Measurements from ENCODE around the gene SLU7. TPM values are rescaled to one million over a fixed set of nuclear protein-coding genes. Genes with fewer than 3 reads are reported as not detected.

SLU7 gene
- total RNA-seq, 1 experiment from 2014 or later = 56.9 TPM

DNA sequence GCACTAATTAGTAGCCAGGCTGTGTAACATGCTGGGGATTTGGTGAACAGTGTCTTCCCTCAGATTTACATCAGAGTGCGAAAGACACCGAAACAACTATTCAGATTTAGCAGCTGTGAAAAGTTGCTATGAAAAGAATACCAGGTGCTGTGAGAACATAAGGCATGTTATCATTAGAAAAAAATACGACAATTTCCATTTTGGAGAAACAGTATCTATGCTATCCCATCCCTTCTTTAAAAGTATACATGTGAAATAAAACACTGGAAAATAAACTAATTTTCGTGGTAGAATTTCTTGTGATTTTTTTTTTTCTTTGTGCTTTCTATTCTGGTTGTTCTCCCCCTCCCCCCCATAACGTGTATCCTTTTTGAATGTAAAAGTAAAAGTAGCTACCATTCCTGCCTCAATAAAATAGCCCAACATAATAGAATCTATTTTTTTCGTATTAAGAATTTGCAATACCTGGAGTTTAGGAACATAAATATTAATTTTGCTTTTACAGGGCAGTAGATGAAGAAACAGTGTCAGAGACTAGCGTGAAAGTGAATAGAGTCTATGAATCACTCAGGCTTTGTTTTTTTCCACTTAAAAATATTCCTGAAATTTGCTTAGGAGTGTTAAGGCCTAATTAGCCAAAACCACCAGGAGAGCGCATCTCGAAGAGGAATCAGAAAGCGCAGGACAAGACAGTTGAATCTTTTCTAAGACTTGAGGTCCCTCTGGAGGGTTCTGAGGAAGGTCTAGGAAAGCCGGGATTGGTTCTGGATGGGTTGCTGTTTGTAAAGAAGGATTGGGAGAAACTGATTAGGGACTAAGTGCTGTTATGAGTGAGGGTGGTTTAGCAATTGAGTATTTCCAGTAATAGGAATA is 813 bp upstream of the SLU7 start:
- no peak for DNase-seq (ENCODE audit: low read depth)

DNA sequence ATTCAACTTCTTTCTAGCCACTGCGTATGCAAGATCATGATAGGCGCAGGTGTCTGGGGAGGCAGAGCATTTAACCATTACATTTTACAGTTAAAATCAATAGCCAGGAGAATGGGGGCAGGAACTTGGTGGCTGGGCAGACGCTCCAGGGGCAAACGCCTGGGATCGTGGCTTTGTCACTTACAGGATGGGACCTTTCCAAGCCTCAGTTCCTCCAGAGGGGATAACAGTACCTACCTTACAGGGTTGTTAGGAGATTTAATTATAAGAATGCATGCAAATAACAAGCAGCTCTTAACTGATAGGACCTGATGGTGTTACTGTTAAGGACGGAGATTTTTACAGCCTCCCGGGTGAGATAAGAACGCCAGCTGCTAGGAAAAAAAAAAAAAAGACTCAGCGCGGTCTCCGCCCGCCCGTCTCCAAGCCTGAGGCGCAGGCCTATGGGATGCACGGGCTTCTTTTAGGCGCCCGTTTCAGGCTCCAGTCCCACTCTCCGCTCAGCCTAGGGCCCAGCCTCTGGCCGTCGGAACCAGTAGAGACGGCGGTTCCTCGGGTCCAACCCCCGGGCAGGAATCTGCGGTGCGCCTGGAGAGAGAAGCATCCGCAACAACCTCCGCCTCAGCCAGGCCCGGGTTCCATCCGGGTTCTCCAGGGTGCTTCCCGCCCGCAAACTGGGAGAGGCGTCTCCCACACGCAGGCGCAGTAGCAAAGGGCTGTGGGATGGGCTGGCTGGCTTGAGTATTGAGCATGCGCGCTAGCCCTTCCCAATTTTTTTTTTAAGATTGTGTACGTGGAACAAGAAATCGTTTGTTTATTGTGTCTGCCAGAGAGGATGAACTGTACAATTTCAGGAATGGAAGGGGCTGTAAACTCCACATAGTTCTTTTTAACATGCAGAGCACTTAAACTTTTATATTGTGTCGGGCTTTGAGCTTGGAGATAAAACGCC is 19.2 kb downstream of the SLU7 start, which contains the start of gene FAM200C:
Gene FAM200C, minus strand, starts transcription at position 653 of the 952 bp plus-strand sequence. CDS start 4,564 bp downstream, outside the sequence.
- DNase-seq (ENCODE audit: low read depth) = peak; percentile 94

DNA sequence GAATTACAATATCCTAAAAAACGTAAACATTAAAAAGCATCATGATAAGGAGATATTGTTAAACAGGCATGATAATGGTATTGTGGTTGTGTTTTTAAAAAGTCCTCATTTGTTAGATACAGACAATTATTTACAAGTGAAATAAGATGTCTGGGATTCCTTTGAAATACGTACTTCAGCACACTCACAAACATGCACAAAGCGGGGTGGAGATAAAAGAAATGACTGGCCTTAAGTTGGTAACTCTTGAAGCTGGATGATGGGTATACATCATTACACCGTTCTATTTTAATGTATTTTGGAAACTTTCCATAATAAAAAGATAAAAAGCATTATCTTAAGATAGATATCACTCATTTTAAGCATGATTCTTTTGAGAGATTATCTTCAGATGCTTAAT is 20.1 kb downstream of the SLU7 start:
- peak; percentile 22 for DNase-seq (ENCODE audit: low read depth)

DNA sequence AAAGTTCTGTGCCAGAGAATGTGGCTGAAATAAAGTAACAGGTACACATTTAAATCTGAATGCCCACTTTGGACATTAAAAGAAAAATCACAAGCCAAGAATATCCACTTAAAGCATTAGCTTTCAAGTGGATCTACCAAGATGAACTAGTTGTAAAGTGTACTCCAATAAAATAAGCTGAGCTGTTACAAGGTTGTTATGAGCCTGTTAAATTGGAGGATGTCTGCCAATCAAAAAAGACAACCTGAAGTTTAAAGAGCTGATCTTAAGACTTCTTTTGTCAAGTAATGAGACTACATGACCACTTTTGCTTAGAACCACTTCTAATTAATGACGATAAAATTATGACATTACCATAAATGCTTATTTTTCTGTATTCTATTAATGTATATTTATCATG is 21.4 kb downstream of the SLU7 start:
- DNase-seq (ENCODE audit: low read depth) = no peak

DNA sequence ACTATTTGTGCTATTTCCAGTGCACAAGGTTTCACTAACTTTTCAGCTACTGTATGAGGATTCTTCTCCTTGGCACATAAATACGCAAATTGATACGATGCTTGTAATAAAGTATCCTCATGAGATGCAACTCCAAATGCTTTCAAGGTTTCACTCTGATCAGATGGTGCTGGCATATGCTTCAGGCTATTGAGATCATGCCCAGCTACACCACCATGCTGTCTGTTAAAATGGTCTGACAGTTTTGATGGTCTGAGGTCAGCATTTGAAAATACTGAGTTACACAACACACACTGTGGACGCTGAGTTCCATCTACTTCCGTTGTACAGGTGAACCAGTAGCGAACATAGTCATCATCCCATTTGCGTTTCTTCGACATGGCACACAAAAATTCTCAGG is 23.8 kb downstream of the SLU7 start:
- no peak for DNase-seq (ENCODE audit: low read depth)

DNA sequence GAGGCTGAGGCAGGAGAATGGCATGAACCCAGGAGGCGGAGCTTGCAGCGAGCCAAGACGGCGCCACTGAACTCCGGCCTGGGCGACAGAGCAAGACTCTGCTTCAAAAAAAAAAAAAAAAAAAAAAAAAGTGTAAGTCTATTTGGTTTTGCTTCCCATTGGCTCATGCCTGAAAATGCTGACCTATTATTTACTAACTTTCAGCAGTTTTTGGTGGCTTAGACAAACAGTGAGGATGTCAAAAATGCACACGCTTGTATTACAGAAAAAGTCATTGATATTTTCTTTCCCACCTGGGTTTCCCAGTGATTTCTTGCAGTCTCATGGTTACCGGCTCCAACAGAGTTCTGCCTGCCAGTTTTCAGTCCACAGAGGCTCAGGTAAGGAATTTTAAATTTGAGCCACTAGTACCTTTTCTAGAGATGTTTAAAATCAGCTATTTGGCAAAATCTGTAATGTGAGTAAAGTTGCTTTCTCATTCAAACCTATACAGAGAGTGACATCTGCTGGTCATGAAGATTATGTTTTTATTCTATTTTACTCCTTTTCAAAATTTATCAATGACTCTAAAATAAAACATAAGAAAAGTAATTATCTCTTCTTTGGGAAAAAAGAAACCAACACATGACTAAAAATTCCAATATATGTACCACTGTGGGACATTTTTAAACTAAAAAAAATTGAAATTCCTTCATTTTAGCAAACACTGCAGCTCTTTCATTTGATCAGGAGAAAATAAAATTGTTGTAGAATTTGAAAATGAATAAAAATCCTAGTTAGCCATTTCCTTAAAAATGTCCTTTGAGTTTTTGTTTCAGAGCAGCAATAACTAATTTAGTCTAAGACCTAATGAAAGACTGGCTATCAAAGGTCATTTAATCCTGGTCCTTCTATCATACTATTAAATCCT is 27.8 kb downstream of the SLU7 start:
- DNase-seq (ENCODE audit: low read depth) = peak; percentile 30

DNA sequence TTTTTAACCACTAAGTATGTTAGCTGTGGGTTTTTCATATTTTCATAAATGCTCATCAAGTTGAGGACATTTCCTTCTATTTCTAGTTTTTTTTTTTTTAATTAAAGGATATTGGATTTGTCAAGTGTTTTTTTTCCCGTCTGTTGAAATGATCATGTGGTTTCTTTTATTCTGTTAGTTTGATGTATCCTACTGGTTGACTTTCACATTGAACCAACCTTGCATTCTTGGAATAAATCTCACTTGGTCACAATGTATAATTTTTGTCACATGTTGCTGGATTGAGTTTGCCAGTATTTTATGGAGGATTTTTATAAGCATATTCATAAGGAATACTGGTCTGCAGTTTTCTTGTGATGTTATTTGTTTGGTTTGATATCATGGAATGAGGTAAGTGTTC is 31.4 kb downstream of the SLU7 start:
- no peak for DNase-seq (ENCODE audit: low read depth)

DNA sequence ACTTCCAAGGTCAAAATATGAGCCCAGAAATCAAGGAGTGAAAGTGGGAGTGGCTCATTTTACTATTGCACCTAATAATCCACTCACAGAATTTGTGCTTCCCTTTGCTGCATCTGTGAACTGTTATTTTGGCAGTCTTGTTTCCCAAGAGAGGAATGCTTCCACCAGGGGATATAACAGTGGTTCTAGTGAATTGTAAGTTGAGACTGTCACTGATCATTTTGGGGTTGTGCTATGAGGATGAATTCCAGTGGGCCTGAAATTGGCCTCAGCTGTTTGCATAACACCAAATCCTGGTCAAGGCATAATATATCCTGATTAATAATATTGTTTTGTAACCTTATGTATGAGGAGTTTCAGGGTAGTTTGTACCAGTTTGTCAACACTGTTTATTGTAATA is 33.4 kb downstream of the SLU7 start:
- DNase-seq (ENCODE audit: low read depth) = no peak

DNA sequence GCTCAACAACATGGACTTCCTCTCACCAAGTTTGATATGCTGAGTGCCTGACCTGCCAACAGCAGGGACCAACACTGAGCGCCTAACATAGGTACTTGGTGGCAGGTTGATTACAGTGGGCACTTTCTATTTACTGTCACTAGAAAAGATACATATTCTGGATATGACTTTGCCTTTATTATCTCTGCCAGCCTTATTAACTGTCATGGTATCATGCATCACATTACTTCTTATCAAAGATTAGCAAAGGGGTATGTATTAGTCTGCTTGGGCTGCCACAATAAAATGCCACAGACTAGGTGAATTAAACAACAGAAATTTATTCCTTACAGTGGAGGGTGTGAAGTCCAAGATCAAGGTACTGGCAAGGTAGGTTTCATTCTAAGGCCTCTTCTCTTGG is 34.2 kb downstream of the SLU7 start:
- no peak for DNase-seq (ENCODE audit: low read depth)

DNA sequence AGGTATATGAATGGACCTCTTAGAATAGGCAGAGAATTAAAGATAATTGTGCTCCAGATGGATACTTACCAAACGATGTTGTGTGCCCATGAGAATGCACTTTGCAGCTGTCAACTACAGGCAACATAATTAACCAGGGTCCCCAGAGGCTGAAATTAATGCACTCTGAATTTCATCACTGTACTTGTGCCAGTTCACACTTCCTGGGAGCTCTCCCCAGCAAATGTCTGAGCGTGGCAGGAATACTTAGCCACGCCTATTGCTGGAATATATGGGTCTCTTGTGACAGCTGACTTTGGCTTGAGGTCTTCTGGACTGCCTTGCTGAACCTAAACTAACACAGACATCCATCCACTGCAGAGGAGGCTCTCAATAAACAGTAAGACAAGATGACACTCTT is 36.5 kb downstream of the SLU7 start:
- no peak for DNase-seq (ENCODE audit: low read depth)

DNA sequence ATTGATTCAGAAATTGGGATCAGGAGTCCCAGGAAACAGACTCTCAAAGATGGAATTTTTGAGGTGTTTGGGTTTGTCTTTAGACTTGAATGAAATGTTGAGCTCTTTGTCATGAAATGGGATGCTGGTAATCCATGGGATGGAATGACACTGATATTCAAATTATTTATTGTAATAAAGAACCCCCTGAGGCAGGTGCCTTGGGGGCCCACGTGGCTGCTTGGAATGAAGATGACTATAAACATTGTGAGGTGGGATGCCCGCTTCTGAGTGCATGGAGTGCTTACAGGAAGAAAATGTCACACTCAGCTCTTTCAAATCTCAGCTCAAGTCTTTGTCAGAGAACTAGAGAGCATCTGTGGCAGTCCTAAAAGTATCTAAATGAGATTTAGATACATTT is 38.8 kb downstream of the SLU7 start:
- no peak for DNase-seq (ENCODE audit: low read depth)

DNA sequence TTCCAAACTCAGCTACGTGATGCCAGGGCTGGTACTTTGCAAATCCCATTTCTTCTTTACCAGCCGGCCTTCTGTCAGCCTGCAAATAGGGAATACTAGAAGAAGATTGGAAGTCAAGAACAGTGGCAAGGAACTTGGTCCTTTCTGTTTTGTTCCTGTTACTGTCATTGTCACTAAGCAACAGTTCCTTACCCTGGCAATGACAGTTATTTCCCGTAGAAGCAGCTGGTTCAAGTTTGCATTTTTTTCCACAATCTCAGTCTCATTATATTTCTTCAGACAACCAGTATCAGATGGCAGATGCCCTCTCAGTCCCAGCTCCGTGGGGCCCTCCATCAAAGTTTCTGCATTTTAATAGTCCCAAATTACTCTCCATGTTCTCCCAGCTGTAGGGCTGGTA is 39.4 kb downstream of the SLU7 start:
- no peak for DNase-seq (ENCODE audit: low read depth)

DNA sequence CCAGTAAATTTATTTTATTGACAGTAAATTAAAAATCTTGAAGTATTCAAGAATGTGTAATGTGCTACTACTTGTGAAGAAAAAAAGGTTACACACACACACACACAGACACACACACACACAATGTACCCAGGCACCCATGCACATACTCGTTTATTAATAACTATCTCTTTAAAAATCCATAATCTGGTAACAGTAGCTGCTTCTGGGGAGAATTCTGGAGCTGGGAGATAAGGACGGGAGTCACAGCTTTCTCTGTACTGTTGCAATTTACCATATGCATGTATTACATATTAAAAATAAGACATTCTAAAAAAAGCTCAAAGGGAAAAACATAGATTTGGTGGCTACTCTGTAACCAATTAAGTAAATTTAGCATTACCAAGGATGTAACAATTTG is 40.6 kb downstream of the SLU7 start:
- DNase-seq (ENCODE audit: low read depth) = no peak

DNA sequence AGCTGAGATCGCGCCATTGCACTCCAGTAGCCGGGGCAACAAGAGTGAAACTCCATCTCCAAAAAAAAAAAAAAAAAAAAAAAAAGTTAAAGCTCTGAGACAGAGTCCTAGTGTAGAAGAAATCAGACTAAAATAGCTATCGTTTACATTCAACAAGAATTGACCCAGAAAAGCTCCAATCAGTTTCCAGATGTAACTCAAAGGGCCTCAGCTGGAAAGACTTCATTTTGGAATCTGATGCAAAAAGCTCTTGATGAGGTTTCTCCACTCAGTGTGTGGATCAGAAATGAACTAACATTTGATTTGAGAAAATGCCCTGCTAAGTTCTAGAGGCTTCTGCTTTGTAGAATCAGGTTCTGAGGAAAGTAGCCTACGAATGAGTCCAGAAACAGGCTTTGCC is 41.2 kb downstream of the SLU7 start:
- no peak for DNase-seq (ENCODE audit: low read depth)

DNA sequence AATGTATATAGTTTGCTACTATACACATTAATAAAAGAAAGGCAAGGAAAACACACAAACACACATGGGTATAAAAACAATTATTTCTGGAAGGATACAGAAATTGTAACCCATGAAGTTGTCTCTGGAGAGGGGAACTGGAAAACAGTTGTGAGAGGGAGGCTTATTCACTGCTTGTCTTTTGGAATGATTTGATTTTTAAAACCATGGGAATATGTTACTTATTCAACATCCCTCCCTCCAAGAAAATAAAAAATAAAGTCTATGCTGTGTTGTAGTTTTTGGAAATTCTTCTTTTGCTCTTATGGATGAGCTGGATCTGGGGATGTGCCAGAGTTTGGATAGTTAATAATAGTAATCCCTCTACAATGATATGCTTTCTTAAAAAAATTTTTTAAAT is 42.5 kb downstream of the SLU7 start:
- no peak for DNase-seq (ENCODE audit: low read depth)

DNA sequence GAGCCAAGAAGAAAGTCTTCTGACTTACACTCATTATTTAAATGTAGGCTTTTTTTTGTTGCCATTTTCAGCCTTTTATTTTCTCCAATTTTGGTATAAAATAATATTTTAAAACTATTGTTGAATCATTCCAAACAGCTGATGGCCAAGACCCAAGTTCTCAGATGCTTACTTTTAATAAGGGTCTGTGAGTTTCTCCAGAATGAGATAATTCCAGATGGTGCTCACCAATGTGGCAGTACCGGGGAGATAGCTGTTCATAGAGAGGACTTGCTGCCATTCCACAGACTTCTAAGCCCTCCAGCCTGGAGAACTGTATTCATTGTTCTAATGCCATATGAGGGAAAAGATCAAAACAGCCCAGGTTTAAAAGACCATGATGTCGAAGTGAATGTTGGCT is 43.2 kb downstream of the SLU7 start:
- no peak for DNase-seq (ENCODE audit: low read depth)

DNA sequence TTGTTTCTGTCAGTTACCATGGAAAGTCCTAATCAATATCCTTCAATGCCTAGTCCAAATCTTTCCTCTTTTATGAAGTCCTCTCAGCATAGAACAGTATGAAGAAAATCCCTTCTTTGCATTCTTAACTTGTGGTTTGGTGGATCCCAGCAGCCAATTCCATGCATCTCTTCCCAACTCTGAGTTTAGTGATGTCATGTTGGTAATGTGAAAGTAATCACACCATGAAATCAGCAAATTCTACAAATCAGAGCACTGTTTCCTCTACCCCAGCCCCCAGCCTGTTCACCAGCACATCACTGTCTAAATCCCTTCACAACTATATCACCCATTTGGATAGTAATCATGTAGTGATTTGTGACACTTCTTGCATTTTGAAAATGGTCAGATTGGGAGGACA is 43.7 kb downstream of the SLU7 start:
- DNase-seq (ENCODE audit: low read depth) = no peak

DNA sequence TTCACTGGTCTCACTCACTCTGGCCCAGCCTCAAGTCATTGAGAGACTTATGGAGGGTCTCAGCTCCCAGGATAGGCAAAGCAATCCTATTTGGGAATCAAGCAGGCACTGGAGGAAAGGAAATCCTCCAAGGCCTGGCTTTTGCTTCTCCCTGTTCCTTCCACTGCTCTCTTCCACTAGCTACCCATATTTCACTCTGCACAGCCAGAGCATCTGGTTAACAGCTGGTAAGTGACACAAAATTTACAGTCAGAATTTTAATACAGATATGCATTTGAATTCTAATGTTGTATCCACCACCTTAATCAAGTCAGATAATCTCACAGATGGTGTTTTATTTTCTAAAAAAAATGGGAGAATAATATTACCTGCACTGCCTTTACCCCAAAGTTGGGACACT is 47.6 kb downstream of the SLU7 start:
- DNase-seq (ENCODE audit: low read depth) = no peak

DNA sequence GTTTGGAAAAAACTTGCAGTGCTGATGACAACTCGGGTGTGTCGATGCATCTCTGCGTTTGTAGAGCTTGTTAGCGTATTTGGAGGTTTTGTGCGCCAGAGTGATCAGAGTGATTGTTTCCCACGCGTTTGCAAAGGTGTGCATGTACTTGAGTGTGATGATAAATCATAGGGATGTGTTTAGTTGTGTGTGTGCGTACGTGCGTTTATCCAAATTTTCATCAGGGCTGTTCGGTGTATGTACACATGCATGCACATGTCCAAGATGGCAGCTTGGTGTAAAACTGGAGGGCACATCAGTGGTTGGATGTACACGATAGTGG is 48.2 kb downstream of the SLU7 start:
- DNase-seq (ENCODE audit: low read depth) = no peak

DNA sequence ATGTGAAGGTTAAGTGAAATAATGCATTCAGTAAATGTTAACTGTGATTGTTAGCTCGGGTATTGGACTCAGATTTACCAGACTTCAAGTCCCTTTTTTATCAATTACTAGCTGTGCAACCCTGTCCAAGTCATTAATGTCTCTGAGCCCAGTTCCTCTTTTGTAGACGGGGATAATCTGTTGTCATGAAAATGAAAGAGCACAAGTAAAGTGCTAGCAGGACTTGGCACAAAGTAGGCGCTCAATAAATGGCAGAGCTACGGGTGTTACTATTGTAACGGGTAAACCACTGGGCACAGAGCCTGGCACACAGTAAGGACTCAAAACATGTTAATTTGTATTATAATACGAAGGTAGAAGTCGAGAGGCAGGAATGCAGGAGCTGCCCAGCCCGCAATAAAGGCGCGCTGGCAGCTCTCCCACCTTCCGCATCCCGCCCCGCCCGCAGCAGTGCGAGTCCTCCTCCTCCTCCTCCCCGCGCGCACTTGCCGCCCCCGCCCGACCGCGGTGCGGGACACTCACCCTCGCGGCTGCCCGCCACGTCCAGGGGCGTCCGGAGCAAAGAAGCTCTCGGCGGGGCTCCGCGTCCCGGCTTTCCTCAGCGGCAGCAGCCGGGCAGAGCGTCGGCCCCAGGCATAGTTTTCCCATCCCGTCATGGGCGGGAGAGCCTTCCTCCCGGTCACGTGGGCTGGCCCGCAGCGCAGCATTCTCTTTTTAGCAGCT is 48.7 kb downstream of the SLU7 start, which contains the start of gene C1QTNF2:
Gene C1QTNF2, minus strand, starts transcription at position 637 of the 723 bp plus-strand sequence. CDS start 15,615 bp downstream, outside the sequence.
- peak; percentile 78 for DNase-seq (ENCODE audit: low read depth)

DNA sequence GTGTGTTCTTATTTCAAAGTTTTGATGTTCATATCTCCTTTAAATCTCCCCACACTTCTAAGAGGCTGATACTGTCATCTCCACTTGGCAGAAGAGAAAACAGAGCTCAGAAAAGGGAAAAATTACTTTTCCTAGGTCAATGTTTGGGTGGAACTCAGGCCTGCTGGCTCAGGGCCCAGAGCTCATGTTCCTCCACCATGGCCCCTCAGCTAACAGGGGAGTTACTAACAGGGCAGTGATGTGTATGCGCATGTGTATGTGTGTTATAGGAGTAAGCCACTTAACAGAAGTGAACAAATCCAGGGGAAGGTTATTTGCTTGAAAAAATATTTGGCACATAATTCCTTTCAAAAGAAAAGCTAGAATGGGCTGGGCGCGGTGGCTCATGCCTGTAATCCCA is 51.0 kb downstream of the SLU7 start:
- DNase-seq (ENCODE audit: low read depth) = no peak
